Mucosa of descending colon (tissue), 3 donors: ENCODE results near the gene GALNT7. TPM values are rescaled to one million over a fixed set of nuclear protein-coding genes. Genes with fewer than 3 reads are reported as not detected.

Experiments used
- ATAC-seq: fragments of 200-7000 bp; cut with Tn5 transposase; one replicate; pipeline ENCODE4 v1.9.1; 2020; ENCODE audit warnings: mild to moderate bottlenecking, moderate library complexity
- DNase-seq, 3 donors: peaks; one replicate each; pipeline ENCODE4 v3.0.0-alpha.2; 2020
- H3K36me3 ChIP-seq: fragments of 200-600 bp; one replicate; pipeline ENCODE4 v1.8.0; 2021; ENCODE audit warnings: low read depth, mild to moderate bottlenecking
- H3K4me1 ChIP-seq: fragments of 200-600 bp; one replicate; pipeline ENCODE4 v1.8.0; 2021; ENCODE audit warnings: low read depth, mild to moderate bottlenecking
- H3K4me3 ChIP-seq: fragments of 200-600 bp; one replicate; pipeline ENCODE4 v1.8.0; 2021; ENCODE audit warnings: mild to moderate bottlenecking
- H3K9me3 ChIP-seq: fragments of 200-600 bp; one replicate; pipeline ENCODE4 v1.8.0; 2021; ENCODE audit warnings: mild to moderate bottlenecking
- intact Hi-C, 2 donors: fragments of 100-400 bp; cut with DNase I in 1 of 2; cut with micrococcal nuclease in 1 of 2; formaldehyde crosslinking; loops; one replicate each; pipeline versions ENCODE4 v1.11.0 to v1.11.1; 2022; cut with DNase I, micrococcal nuclease
- total RNA-seq, 3 donors: library from RNA; stranded (reverse); fragmentation: NEBNext Ultra II Directional in 2 of 3; extraction: Animal tissue kit (Norgen Biotek cat#: 25700) in 2 of 3; gene quantifications; one replicate each; pipeline versions ENCODE4 v1.2.1 to v1.2.4, GENCODE V29; 2021 to 2023
- TF ChIP-seq, protein P1 (sequence below): fragments of 200-600 bp; IDR thresholded peaks from one replicate; pipeline ENCODE4 v1.8.0; 2022; ENCODE audit warnings: antibody characterized with exemption, mild to moderate bottlenecking
- donor health status: DM: no; HTN: no; CAD: no; lungs with moderate emphysema.
- donor health status: DM: no; HTN: no; CAD: no.
- donor health status: DM: no; HTN: yes; CAD: no.

Gene GALNT7
- total RNA-seq, 3 donors from 2014 or later, result 61.4 to 141 (median 109) TPM

DNA sequence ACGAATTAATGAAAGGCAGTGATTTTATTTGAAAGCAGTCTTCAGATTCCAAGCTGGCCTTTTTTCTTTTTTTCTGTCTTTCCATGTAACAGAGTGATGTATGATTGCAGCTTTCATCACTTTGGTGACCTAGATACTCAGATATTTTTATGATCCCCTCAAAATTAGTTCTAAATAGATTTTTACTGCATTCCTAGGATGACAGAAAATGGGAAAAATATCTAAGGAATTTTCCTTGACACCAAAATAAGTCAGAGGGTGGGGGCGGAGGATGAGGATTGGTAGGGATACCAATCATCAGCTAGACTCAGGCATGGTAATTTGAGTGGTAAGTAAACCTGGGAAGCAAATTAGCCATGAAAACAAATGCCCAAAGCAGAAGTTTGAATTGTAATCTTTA lies 177.5 kb downstream of the GALNT7 start:
- Histone ChIP-seq H3K36me3 (no peaks in the 10 kb centered on the region), H3K4me1 (no peaks in the 10 kb centered on the region), H3K4me3 (no peak overlapping the region), H3K9me3 (no peaks in the 10 kb centered on the region)
- no peak for ATAC-seq
- TF ChIP-seq, protein P1, sequence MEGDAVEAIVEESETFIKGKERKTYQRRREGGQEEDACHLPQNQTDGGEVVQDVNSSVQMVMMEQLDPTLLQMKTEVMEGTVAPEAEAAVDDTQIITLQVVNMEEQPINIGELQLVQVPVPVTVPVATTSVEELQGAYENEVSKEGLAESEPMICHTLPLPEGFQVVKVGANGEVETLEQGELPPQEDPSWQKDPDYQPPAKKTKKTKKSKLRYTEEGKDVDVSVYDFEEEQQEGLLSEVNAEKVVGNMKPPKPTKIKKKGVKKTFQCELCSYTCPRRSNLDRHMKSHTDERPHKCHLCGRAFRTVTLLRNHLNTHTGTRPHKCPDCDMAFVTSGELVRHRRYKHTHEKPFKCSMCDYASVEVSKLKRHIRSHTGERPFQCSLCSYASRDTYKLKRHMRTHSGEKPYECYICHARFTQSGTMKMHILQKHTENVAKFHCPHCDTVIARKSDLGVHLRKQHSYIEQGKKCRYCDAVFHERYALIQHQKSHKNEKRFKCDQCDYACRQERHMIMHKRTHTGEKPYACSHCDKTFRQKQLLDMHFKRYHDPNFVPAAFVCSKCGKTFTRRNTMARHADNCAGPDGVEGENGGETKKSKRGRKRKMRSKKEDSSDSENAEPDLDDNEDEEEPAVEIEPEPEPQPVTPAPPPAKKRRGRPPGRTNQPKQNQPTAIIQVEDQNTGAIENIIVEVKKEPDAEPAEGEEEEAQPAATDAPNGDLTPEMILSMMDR, result no peak
- DNase-seq, result no peak
- intact Hi-C loops, result no loop called here

DNA sequence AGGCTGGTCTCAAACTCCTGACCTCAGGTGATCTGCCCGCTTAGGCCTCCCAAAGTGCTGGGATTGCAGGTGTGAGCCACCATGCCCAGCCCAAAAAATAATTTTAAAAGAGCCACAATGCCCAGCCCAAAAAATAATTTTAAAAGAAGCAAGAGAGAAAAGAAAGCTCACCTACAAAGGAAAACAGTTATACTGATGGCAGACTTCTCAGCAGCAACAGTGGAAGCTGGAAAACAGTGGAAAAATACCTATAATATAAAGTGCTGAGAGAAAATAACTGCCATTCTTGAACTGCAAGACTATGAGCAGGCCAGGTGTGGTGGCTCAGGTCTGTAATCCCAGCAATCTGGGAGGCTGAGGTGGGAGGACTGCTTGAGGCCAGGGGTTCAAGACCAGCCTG lies 178.9 kb downstream of the GALNT7 start:
- no peaks in the 10 kb centered on the region for H3K9me3 ChIP-seq
- H3K4me3 ChIP-seq, result no peak overlapping the region
- no peaks in the 10 kb centered on the region for H3K4me1 ChIP-seq
- intact Hi-C loops, result no loop called here
- no peaks in the 10 kb centered on the region for H3K36me3 ChIP-seq
- TF ChIP-seq, protein P1, result no peak
- DNase-seq (no peak), ATAC-seq (no peak)

DNA sequence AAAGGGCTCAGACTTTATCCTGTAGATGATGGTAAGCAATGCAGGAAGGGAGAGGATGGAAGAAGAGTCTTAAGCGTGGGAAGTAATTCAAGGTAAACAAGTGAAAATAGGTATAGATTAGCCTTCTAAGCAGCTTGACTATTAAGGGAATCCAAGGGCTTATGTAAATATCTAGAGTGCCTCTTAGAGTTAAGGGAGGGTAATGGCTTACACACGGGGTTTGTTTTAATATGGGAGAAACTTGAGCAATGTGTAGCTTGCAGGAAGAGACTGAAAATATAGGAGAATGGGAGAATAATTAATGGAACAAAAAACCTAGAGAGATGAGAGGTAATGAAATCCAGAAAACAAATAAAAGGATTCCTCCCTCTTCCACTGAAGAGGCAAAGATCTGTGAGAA lies 189.3 kb downstream of the GALNT7 start:
- no peaks in the 10 kb centered on the region for H3K4me1 ChIP-seq
- no peaks in the 10 kb centered on the region for H3K9me3 ChIP-seq
- H3K36me3 ChIP-seq, result no peaks in the 10 kb centered on the region
- intact Hi-C loops, result no loop called here
- ATAC-seq, result no peak
- no peak overlapping the region for H3K4me3 ChIP-seq
- DNase-seq, result no peak
- TF ChIP-seq, protein P1, result no peak

DNA sequence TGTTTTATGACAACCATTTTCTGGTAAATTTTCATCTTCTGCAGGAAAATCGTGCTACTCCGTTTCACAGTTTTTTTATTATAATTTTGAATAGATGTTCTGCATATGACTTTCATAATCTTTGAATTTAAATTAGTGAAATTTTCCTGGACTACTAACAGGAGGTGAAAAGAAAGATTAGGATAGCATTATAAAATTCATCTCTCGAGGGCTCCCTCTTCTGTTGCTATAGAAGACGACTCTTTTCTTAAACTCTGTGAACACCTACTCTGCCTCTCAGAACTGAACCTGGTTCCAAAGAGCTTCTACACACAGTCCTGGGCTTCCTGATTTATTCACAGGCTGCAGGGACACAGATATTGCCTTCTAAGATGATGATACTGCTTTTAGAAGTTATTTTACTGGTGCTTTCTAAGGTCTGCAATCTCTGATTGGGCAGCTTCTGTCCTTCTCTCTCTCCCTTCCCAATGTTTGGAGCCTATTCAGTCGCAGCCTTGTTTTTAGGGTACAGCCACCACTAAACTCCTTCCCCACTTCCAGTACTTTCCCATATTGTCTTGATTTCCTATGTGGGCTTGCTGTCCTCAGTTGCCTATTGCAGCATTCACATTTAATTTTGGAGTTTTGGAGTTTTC lies 192.1 kb downstream of the GALNT7 start:
- intact Hi-C loops, result no loop called here
- Histone ChIP-seq H3K4me1 (peaks cover 5% of the 10 kb centered on the region), H3K9me3 (no peaks in the 10 kb centered on the region), H3K4me3 (no peak overlapping the region), H3K36me3 (no peaks in the 10 kb centered on the region)
- TF ChIP-seq, protein P1, result peak; percentile 12
- ATAC-seq (peak; percentile 28), DNase-seq (no peak)

DNA sequence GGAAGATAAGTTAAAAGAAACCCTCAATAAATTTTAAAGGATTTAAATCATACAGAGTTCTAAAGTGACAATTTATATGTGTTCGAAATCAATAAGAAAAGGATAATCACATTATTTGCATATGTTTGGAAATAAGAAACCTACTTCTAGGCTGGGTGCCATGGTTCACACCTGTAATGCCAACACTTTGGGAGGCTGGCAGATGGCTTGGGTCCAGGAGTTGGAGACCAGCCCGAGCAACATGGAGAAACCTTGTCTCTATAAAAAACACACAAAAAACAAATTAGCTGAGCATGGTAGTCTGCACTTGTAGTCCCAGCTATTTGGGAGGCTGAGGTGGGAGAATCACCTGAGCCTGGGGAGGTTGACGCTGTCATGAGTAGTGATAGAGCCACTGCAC lies 194.1 kb downstream of the GALNT7 start:
- DNase-seq, result no peak
- ATAC-seq, result no peak
- Histone ChIP-seq H3K4me3 (no peak overlapping the region), H3K36me3 (no peaks in the 10 kb centered on the region), H3K4me1 (peaks cover 5% of the 10 kb centered on the region), H3K9me3 (no peaks in the 10 kb centered on the region)
- TF ChIP-seq, protein P1, result no peak
- intact Hi-C loops, result no loop called here
